ENCODE data around the gene AP1B1.

AP1B1 gene

GRCh38 chr22:29334148-29334547, 54.2 kb downstream of the AP1B1 start:
- no peak overlapping the region for H3K4me3 ChIP-seq (ENCODE audit: low read depth, low read length)

- H3K4me3 ChIP-seq (ENCODE audit: low read depth, low read length): no peak overlapping the region
Measured at GRCh38 chr22:29332886-29333496, 55.4 kb downstream of the AP1B1 start.

DNA sequence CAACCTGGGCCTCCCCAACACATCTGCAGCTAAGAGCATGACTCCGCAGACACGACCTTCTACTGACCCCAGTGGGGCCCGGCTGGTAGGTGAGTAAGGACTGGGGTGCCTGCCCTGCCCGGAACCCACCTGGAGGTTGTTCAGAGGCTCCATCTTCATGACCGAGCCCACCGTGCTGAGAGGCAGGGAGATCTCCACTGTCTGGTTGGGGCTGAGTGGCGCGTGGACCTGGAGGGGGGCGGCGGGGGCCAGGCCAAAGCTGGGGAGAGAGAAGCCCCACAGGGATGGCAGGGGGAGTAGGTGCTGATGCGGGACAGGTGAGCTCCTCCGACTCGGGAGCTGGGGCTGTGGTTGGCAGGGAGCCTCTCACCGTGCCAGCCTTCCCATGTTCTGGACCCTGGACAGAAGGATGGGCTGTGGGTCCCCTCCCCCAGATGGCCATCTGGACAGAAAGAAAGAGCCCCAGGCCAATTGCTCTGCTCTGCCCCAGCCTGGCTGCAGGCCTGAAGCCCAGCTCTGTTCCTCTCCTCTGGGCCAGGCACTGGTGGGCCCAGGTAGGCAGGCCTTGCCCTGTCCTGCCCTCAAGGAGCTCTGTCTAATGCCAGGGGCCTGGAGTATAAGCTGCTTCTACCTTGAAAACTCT, 56.6 kb downstream of the AP1B1 start:
- H3K4me3 ChIP-seq (ENCODE audit: low read depth, low read length): no peak overlapping the region

DNA sequence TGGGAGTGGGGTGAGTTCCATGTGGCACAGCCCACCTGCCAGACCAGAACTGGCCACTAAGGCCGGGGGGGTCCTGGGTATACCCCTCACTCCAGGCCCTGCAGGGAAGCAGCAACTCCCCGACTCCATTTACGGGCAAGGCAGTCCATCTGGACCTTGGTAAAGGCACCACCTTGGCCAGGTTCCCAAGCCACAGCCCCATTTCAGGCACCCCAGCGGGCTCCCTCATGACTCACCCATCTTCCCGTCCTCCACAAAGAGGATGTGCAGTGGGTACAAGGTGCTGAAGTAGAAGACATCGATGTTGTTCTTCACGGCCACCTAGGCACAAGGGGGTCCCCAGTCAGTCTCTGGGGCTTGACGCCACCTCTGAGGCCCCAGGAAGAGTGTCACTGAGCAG, 57.2 kb downstream of the AP1B1 start:
- H3K4me3 ChIP-seq (ENCODE audit: low read depth, low read length): no peak overlapping the region

- H3K4me3 ChIP-seq (ENCODE audit: low read depth, low read length): no peak overlapping the region
Measured at GRCh38 chr22:29330753-29331152, 57.6 kb downstream of the AP1B1 start.

DNA sequence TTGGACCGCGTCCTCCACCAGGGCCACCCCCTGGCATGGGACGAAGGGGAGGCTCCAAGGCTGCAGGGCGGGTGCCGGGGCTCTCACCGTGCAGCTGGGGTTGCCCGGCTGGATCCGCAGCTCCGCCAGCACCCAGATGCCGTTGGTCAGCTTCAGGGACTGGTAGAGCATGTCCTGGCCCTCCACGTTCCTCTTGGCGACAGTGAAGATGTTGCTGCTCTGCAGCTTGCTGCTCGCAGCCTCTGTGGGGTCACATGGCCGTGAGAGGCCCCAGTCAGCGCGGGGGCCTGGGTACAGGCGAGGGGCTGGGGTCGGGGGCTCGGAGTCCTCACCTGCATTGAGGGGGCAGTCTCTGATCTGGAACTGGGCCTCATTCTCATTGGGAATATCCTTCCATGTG, 58.1 kb downstream of the AP1B1 start:
- H3K4me3 ChIP-seq (ENCODE audit: low read depth, low read length): no peak overlapping the region

- H3K4me3 ChIP-seq (ENCODE audit: low read depth, low read length): no peak overlapping the region
Measured at GRCh38 chr22:29329581-29329980, 58.8 kb downstream of the AP1B1 start.

DNA sequence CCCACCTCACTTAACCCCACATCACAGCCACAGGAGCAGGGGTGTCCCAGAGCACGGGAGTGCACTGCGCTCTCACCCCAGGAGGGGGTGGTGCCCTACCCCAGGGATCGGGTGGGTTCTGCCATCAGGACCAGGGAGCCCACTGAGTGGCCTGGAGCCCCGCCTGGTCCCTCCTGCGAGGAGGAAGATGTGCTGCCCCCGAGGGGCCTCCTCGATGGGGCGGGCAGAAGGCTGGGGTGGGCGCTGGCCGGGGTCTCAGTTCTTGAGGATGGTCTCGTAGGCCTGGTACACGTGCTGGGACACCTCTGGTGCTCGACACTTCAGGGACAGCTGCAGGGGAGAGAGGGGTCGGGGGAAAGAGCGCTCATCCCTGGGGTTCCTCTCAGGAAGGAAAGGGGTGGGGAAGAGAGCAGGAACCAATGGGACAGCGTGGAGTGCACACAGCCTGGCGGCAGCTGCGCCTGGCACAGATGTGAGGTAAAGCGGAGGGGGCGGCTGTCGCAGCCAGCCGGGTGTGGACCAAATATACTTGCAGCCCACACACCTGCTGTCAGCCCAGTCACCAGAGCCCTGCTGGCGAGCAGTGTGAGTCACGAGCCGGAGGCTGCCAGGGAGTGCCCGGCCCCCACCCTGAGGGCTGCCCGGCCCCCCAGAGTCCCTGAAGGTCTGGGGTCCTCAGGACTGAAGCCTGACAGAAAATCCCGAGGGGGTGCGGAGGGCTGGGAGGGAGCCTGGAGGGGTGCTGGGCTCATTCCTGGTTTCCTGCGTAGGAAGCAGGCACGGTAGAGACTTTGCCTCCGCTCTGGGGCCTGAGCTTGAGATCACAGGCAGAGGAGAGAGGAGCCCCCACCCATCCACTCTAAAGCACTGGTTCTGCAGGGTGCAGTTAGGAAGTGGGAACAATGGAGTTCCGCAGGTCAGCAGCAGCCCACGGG, 59.5 kb downstream of the AP1B1 start:
- no peak overlapping the region for H3K4me3 ChIP-seq (ENCODE audit: low read depth, low read length)

DNA sequence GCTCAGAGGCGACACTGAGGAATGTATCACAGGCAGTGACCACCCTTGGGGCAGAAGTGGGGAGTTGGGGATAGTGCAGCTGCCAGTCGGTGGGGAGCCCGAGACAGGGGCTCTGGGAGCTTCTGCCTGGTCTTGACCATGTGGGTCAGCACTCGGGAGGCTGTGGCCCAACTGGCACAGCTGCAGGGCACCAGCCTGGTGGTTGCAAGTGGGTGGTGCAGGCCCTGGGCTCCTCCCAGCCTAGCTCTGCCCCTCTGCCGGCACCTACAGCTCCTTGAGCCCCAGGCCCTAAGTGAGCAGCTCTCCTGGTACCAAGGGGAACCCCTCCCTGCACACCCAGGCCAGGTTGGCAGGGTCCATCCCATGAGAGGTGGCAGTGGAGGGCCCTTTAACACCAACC, 60.3 kb downstream of the AP1B1 start:
- H3K4me3 ChIP-seq (ENCODE audit: low read depth, low read length): no peak overlapping the region

GRCh38 chr22:29327089-29327764, 61.1 kb downstream of the AP1B1 start:
- H3K4me3 ChIP-seq (ENCODE audit: low read depth, low read length): no peak overlapping the region

DNA sequence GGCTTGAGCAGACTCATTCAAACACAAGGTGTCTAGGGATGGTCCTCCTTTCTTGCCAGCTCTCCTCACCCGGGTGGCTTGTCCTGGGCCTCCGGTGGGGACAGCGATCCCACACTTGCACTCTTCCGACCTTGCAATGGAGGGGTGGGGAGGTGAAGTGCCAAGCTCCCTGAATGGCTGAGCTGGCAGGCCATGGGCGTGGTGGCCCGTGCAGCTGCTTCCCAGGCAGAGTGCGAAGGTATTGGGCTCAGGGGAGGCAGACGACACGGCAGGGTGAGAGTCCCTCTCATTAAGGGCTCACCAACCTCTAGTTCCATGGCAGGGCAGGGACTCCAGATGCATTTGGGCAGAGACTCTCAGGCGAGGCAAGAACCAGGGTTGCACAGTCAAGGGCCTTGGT, 61.9 kb downstream of the AP1B1 start:
- no peak overlapping the region for H3K4me3 ChIP-seq (ENCODE audit: low read depth, low read length)

GRCh38 chr22:29325785-29326315, 62.5 kb downstream of the AP1B1 start:
- H3K4me3 ChIP-seq (ENCODE audit: low read depth, low read length): no peak overlapping the region

- no peak overlapping the region for H3K4me3 ChIP-seq (ENCODE audit: low read depth, low read length)
Measured at GRCh38 chr22:29325356-29325755, 63.0 kb downstream of the AP1B1 start.

- no peak overlapping the region for H3K4me3 ChIP-seq (ENCODE audit: low read depth, low read length)
Measured at GRCh38 chr22:29323641-29324040, 64.7 kb downstream of the AP1B1 start.

GRCh38 chr22:29320546-29320945, 67.8 kb downstream of the AP1B1 start:
- H3K4me3 ChIP-seq (ENCODE audit: low read depth, low read length): no peak overlapping the region

DNA sequence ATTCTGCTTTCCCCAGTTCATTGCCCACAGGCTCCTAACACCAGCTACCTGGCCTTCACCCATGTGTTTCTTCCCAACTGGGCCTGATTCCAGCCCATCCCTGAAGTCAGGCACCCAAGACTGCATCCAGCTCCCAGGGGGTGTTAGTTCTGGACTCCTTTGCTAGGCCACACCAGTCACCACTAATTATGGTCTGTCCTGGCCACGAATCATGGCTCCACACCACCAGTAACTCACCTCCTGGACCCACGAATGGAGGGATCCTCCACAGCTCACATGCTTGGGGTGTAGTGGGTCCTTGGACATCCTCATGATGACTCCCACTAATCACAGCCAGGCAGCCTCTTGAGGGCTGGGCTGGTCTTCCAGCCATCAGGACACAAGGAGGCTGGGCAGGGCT, 69.3 kb downstream of the AP1B1 start:
- H3K4me3 ChIP-seq (ENCODE audit: low read depth, low read length): no peak overlapping the region

DNA sequence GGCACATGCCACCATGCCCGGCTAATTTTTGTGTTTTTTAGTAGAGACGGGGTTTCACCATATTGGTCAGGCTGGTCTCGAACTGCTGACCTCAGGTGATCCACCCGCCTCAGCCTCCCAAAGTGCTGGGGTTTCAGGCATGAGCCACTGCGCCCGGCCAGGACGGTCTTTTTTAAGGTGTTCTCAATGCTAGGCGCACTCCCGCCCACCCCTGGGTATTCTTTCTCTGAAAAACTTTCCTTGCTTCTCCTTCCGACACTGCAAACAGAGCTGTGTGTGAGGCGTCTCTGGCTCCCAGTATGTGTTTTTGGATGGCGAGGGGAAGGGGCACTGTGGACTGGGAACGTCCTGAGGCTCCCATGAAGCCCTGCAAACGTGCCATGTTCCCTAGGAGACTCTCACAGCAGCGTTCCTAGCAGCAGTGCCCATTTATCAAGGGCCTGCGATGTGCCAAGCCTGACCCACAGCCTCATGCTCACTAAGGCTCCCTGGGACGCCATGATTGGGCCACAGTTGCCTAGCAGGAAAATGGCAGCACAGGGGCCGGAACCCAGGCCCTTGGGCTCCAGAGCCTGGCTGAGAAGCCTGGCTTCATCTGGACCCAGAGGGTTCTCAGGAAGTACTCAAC, 70.4 kb downstream of the AP1B1 start:
- no peak overlapping the region for H3K4me3 ChIP-seq (ENCODE audit: low read depth, low read length)

DNA sequence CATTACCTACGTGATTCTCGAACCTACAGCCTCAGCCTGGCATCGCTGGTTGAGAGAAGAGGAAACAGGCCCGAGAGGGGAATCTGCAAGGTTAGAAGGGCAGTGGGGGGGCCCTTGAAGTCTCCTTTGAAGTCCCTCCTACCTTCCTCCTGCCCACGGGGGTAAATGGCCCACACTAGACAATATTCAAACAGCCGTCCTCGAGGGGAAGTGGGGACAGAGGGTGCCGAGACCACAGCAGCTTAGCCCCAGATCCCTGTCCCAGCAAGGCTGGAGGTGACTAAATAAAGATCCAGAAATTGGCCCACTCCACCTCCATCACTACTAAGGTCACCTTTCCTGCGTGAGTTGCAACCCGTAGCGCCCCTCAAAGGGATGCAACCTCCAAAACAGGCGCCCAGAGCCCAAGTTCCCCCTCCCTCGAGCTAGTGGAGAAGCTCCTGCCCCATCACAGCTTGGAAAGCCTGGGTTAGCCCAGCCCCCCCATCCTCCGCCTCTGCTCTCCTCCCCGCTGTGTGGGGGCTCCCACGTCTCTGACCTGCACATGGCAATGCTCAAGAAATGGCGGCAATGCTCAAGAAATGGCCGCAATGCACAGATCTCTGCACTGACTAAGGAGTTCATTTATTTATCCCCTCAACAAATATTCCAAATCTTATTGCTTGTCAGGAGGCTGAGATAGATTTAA, 72.1 kb downstream of the AP1B1 start:
- no peak overlapping the region for H3K4me3 ChIP-seq (ENCODE audit: low read depth, low read length)

DNA sequence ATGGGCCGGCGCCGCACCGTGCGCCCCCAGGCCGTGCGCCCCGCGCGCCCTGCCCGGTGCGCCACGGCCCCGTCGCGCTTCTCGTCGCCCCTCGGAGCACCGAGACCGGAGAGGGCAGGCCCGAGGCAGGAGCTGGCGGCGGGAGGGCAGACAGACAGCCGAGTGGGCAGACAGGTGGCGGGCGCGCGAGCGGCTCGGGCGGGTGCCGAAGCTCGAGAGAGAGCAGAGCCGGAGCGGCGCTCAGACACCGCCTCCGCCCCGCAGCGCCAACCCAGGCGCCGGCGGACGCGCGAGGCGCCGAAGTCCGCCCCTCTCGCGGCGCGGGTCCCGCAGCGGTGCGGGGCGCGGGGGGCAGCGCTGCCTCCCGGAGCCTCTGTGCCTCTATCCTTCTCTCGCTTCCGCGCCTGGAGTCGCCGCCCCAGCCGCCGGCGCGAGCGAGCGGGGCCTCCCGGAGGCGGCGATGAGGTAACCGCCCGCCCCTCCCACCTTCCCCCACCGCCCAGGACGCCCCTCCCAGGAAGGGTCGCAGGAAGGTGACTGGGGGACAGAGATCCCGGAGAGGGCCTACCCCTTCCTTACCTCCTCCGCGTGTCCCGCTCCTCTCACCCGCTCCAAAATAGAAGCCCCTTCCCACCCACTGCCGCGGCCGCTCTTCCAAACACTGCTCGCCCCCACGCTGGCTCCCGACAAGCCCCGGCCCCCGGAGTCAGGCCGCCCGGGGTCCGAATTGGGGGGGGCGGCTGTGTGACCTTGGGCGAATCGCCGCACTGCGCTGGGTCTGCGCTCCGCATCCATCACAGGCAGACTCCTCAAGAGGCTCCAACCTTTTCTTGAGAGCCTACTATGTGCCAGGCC, 72.9 kb downstream of the AP1B1 start, which contains the start of gene RASL10A:
RASL10A (minus strand) TSS at position 412 of the 855 bp plus-strand sequence. CDS start 451 bp downstream, outside the sequence.
- peak within 1 kb of the TSS; percentile 17 for H3K4me3 ChIP-seq (ENCODE audit: low read depth, low read length)

All from iPS-11a (cell line).